ENCODE measurements around the gene PACSIN3.
A peak's percentile ranks its signal among the peaks of the same experiment; 100 is the strongest.

PACSIN3 gene

GRCh38 chr11:47175746-47176327 lies 10.4 kb downstream of the PACSIN3 start:
- no peak for DNase-seq

- DNase-seq: no peak
Observed at GRCh38 chr11:47172740-47173336, 13.4 kb downstream of the PACSIN3 start.

- no peak for DNase-seq
Observed at GRCh38 chr11:47171856-47172255, 14.4 kb downstream of the PACSIN3 start.

- no peak for DNase-seq
Observed at GRCh38 chr11:47171061-47171838, 15.0 kb downstream of the PACSIN3 start.

GRCh38 chr11:47166368-47166767 lies 19.9 kb downstream of the PACSIN3 start:
- DNase-seq: no peak

GRCh38 chr11:47165253-47165840 lies 20.9 kb downstream of the PACSIN3 start:
- no peak for DNase-seq

GRCh38 chr11:47164321-47164720 lies 21.9 kb downstream of the PACSIN3 start:
- no peak for DNase-seq

GRCh38 chr11:47163898-47164297 lies 22.3 kb downstream of the PACSIN3 start:
- no peak for DNase-seq

GRCh38 chr11:47163193-47163592 lies 23.0 kb downstream of the PACSIN3 start:
- DNase-seq: no peak

- DNase-seq: no peak
Observed at GRCh38 chr11:47162426-47162825, 23.8 kb downstream of the PACSIN3 start.

- no peak for DNase-seq
Observed at GRCh38 chr11:47161890-47162289, 24.3 kb downstream of the PACSIN3 start.

GRCh38 chr11:47161134-47161854 lies 24.9 kb downstream of the PACSIN3 start:
- DNase-seq: peak; percentile 27 to 54

GRCh38 chr11:47160753-47161133 lies 25.5 kb downstream of the PACSIN3 start:
- DNase-seq: no peak

GRCh38 chr11:47158242-47158641 lies 28.0 kb downstream of the PACSIN3 start:
- DNase-seq: no peak

- no peak for DNase-seq
Observed at GRCh38 chr11:47157805-47158204, 28.4 kb downstream of the PACSIN3 start.

GRCh38 chr11:47156951-47157350 lies 29.3 kb downstream of the PACSIN3 start:
- no peak for DNase-seq

- no peak for DNase-seq
Observed at GRCh38 chr11:47156333-47156732, 29.9 kb downstream of the PACSIN3 start.

GRCh38 chr11:47155879-47156278 lies 30.4 kb downstream of the PACSIN3 start:
- no peak for DNase-seq

- no peak for DNase-seq
Observed at GRCh38 chr11:47154616-47155570, 31.3 kb downstream of the PACSIN3 start.

- peak; percentile 70 to 95 for DNase-seq
Observed at GRCh38 chr11:47152953-47153950, 33.0 kb downstream of the PACSIN3 start.

All from NCI-H187 (cell line).